GM12878 (cell line): ENCODE data around the gene ZNF483. TPM values are rescaled to one million over a fixed set of nuclear protein-coding genes. Genes with fewer than 3 reads are reported as not detected.

Experiments used
- ATAC-seq: fragments of 200-7000 bp; cut with Tn5 transposase; 3 replicates; pipeline ENCODE4 v1.9.1; 2020; ENCODE audit warnings: mild to moderate bottlenecking, moderate library complexity
- BruUV-seq: library from RNA; stranded (reverse); fragments of 400-500 nt; replicated peaks from 2 replicates; lab custom pipeline; 2021; lab: Mats Ljungman, UMichigan
- CTCF ChIA-PET: fragments of 300-600 bp; sonication (Branson Sonifier 250); formaldehyde crosslinking; extraction: SDS; loops from one replicate; lab custom pipeline; 2021; ENCODE audit warnings: inconsistent platforms; lab: Yijun Ruan, JAX
- POLR2A ChIA-PET: fragments of 350-600 bp; formaldehyde crosslinking; extraction: SDS; loops from one replicate; lab custom pipeline; 2021; ENCODE audit warnings: inconsistent platforms; lab: Charles Lee
- RAD21 ChIA-PET: fragments of 300-600 bp; sonication (Branson Sonifier 250); formaldehyde crosslinking; loops from one replicate; lab custom pipeline; 2023; ENCODE audit warnings: antibody characterized with exemption; ENCODE audit not compliant: unreplicated experiment; lab: Charles Lee
- SMC1A ChIA-PET: fragments of 300-600 bp; sonication (Branson Sonifier 250); formaldehyde crosslinking; loops from one replicate; lab custom pipeline; 2023; ENCODE audit not compliant: unreplicated experiment, uncharacterized antibody; lab: Charles Lee
- DNase-seq: peaks from one replicate; pipeline ENCODE4 v3.0.0-alpha.2; 2011; ENCODE audit warnings: low read depth, low spot score
- FAIRE-seq: peaks from 3 replicates; lab custom pipeline; 2011; peaks lifted over from hg19 to GRCh38; lab: Jason Lieb, UNC
- H2AFZ ChIP-seq: 2 replicates; pipeline ENCODE4 v1.6.0; 2011; ENCODE audit warnings: low read depth, low read length, control low read depth; ENCODE audit not compliant: control insufficient read depth
- H3K27ac ChIP-seq: 2 replicates; pipeline ENCODE4 v1.5.1; 2011; ENCODE audit warnings: control low read depth; ENCODE audit not compliant: control insufficient read depth, insufficient read depth
- H3K27me3 ChIP-seq, 2 experiments: replicated peaks in 1 of 2; 2 replicates each; pipeline versions ENCODE4 v1.6.0 to v1.6.1; 2011; ENCODE audit warnings: low read length in 1 of 2; ENCODE audit not compliant: control insufficient read depth in 2 of 2, insufficient read depth in 2 of 2
- H3K36me3 ChIP-seq, 2 experiments: 2 replicates each; pipeline ENCODE4 v1.5.1; 2011; ENCODE audit warnings: low read length in 1 of 2; ENCODE audit not compliant: control insufficient read depth in 2 of 2, insufficient read depth in 2 of 2
- H3K4me1 ChIP-seq: 2 replicates; pipeline ENCODE4 v1.6.1; 2011; ENCODE audit warnings: mild to moderate bottlenecking, low read length, moderate library complexity, mixed read lengths; ENCODE audit not compliant: control insufficient read depth, insufficient read depth
- H3K4me2 ChIP-seq: 2 replicates; pipeline ENCODE4 v1.6.0; 2011; ENCODE audit warnings: control low read depth; ENCODE audit not compliant: control insufficient read depth, insufficient read depth
- H3K4me3 ChIP-seq: fragments of 200-600 bp; sonication (generic); 2 replicates; pipeline ENCODE4 v1.5.1; 2016
- H3K79me2 ChIP-seq: 2 replicates; pipeline ENCODE4 v1.6.0; 2011; ENCODE audit warnings: low read length; ENCODE audit not compliant: control insufficient read depth, insufficient read depth
- H3K9ac ChIP-seq: 2 replicates; pipeline ENCODE4 v1.8.0; 2011; ENCODE audit warnings: low read length, control low read depth, mixed read lengths; ENCODE audit not compliant: control insufficient read depth, insufficient read depth
- H3K9me3 ChIP-seq: replicated peaks from 3 replicates; pipeline ENCODE4 v1.5.1; 2011; ENCODE audit warnings: mild to moderate bottlenecking, low read length; ENCODE audit not compliant: control insufficient read depth, insufficient read depth
- H4K20me1 ChIP-seq: 2 replicates; pipeline ENCODE4 v1.6.0; 2011; ENCODE audit not compliant: control insufficient read depth, insufficient read depth
- ATF3 ChIP-seq: IDR thresholded peaks from 2 replicates; pipeline ENCODE4 v1.6.1; 2011; ENCODE audit warnings: low read depth, mild to moderate bottlenecking, low read length, moderate library complexity, borderline replicate concordance; ENCODE audit errors: extremely low read depth
- CBFB ChIP-seq: IDR thresholded peaks from 2 replicates; pipeline ENCODE4 v1.6.1; 2016; ENCODE audit warnings: antibody characterized with exemption, low read depth
- CEBPB ChIP-seq, 2 experiments: fragments of 150-350 bp in 1 of 2; IDR thresholded peaks; 2 replicates each; pipeline ENCODE4 v1.6.1; 2012 to 2014; ENCODE audit warnings: low read depth in 2 of 2, low read length in 2 of 2, borderline replicate concordance in 1 of 2, inconsistent platforms in 1 of 2
- CHD4 ChIP-seq: fragments of 200-600 bp; sonication (generic); IDR thresholded peaks from 2 replicates; pipeline ENCODE4 v1.6.1; 2016; ENCODE audit warnings: mild to moderate bottlenecking
- EED ChIP-seq: sonication (generic); IDR thresholded peaks from 2 replicates; pipeline ENCODE4 v1.6.1; 2016; ENCODE audit warnings: antibody characterized with exemption, low read depth
- FOXM1 ChIP-seq: IDR thresholded peaks from 2 replicates; pipeline ENCODE4 v1.6.1; 2012; ENCODE audit warnings: low read depth, mild to moderate bottlenecking, inconsistent platforms, low read length, moderate library complexity
- IRF4 ChIP-seq: IDR thresholded peaks from 2 replicates; pipeline ENCODE4 v1.6.1; 2011; ENCODE audit warnings: low read depth, low read length
- NR2C2 ChIP-seq: IDR thresholded peaks from 2 replicates; pipeline ENCODE4 v1.6.1; 2011; ENCODE audit warnings: borderline replicate concordance, low read depth; ENCODE audit not compliant: control insufficient read depth, insufficient read length
- RBBP5 ChIP-seq: fragments of 200-600 bp; sonication (generic); conservative IDR thresholded peaks from 2 replicates; pipeline ENCODE4 v1.6.1; 2016
- SREBF2 ChIP-seq: IDR thresholded peaks from 2 replicates; pipeline ENCODE4 v1.6.1; 2012; ENCODE audit warnings: mild to moderate bottlenecking, low read length
- TBL1XR1 ChIP-seq: IDR thresholded peaks from 2 replicates; pipeline ENCODE4 v1.6.1; 2012; ENCODE audit warnings: low read depth, low read length, improper control_type of control experiment
- YBX1 ChIP-seq: fragments of 450-650 bp; IDR thresholded peaks from 2 replicates; pipeline ENCODE4 v1.6.1; 2016; ENCODE audit warnings: antibody characterized with exemption
- ZNF384 ChIP-seq: IDR thresholded peaks from 2 replicates; pipeline ENCODE4 v1.6.1; 2012; ENCODE audit warnings: low read depth, mild to moderate bottlenecking, low read length, improper control_type of control experiment, borderline replicate concordance
- WGBS: methylation state at CpG from one replicate; pipeline ENCODE4 v1.1.6; 2016; ENCODE audit warnings: low lambda C conversion rate; ENCODE audit not compliant: insufficient replicate concordance, insufficient coverage; ENCODE audit errors: missing lambda C conversion rate; 5-methylcytosine and 5-hydroxymethylcytosine counted together
- in situ Hi-C: fragments of 300-500 bp; cut with MboI; formaldehyde crosslinking; loops from 9 replicates; pipeline ENCODE4 v1.14.3; 2018; ENCODE audit warnings: mixed read lengths
- intact Hi-C: fragments of 100-400 bp; cut with micrococcal nuclease; formaldehyde crosslinking; loops from one replicate; pipeline ENCODE4 v1.14.2; 2022; ENCODE audit not compliant: unreplicated experiment
- polyA plus RNA-seq, 11 experiments: library from polyadenylated mRNA; depleted of rRNA in 4 of 11; unstranded in 6 of 11; stranded (reverse) in 5 of 11; fragments of >200 nt; fragmentation: Nextera tagmentation in 4 of 11; fragmentation: Illumina TruSeq in 1 of 11; extraction: Ambion mirVana in 4 of 11; extraction: Trizol in 1 of 11; gene quantifications; 1 replicate in 1 of 11; 2 replicates in 10 of 11; pipeline versions ENCODE4 v1.2.1 to v1.2.3, GENCODE V29; 2011 to 2016; ENCODE audit warnings: inconsistent platforms in 2 of 11, missing spikeins in 2 of 11, low read depth in 1 of 11
- total RNA-seq, 4 experiments: library from RNA; depleted of rRNA in 3 of 4; stranded (reverse); fragments of >200 nt in 3 of 4; fragmentation: Illumina TruSeq in 1 of 4; extraction: Trizol in 1 of 4; gene quantifications; 2 replicates each; pipeline versions ENCODE4 v1.2.1 to v1.2.3, GENCODE V29; 2013 to 2021

The ZNF483 gene
- total and polyA plus RNA-seq, 10 of the 15 experiments (the other 5 are each of a cell fraction or from before 2014, with no cell fraction given), result 0.03 to 0.76 (median 0.26) TPM; not detected in 1

- TF ChIP-seq EED, result no peak
- no peak for TF ChIP-seq ZNF384
- no peak for TF ChIP-seq SREBF2
- TF ChIP-seq FOXM1, result no peak
- TF ChIP-seq CEBPB (IDR thresholded peaks at IDR 0.05; ENCODE audit: borderline replicate concordance in 1 of 2, low read depth in 2 of 2, low read length in 2 of 2), result no peak
- TF ChIP-seq TBL1XR1, result no peak
- no peak for TF ChIP-seq IRF4
- no peak for TF ChIP-seq YBX1
- no peak for TF ChIP-seq NR2C2
- no peak for TF ChIP-seq RBBP5
- no peak for TF ChIP-seq CBFB
- TF ChIP-seq ATF3, result no peak
- TF ChIP-seq CHD4, result no peak
- H3K27ac ChIP-seq, result no peak overlapping the region
- ChIA-PET RAD21 (no interaction called here), POLR2A (no interaction called here), CTCF (no interaction called here), SMC1A (interaction anchor here (2.2 kb wide), 1 partner anchor 24 kb away, joined by 7 read pairs; no protein-coding TSS in a partner anchor)
- in situ Hi-C loops (no loop called here), intact Hi-C loops (no loop called here)
- no peak for ATAC-seq
- no peak overlapping the region for H2AFZ ChIP-seq
- H3K4me2 ChIP-seq, result no peak overlapping the region
- no peaks in the 10 kb centered on the region for H3K79me2 ChIP-seq
- H3K9me3 ChIP-seq, result no peaks in the 10 kb centered on the region
- no TSS peak for BruUV-seq
- no peaks in the 10 kb centered on the region for H3K27me3 ChIP-seq
- WGBS, result 42% methylated on average over 3 of the region's 3 CpGs
- DNase-seq, result no peak
- no peaks in the 10 kb centered on the region for H3K36me3 ChIP-seq
- H3K9ac ChIP-seq, result no peak overlapping the region
- no peaks in the 10 kb centered on the region for H3K4me1 ChIP-seq
- no peak overlapping the region for H3K4me3 ChIP-seq
- FAIRE-seq, result no peak
- H4K20me1 ChIP-seq, result no peaks in the 10 kb centered on the region
These were observed 97.6 kb downstream of the ZNF483 start for GRCh38 chr9:111622626-111623025.

Other genes starting within 250 kb of the ZNF483 start
- gene OR2K2, start 195.0 kb upstream of the ZNF483 start, total RNA-seq (2014; rRNA removed), result not detected in 2 replicates
- gene OR2K2, start 195.0 kb upstream of the ZNF483 start, total RNA-seq (2014; rRNA removed; fragmentation: Illumina TruSeq; extraction: Trizol), result not detected in 2 replicates
- not detected in 2 replicates for gene OR2K2, start 195.0 kb upstream of the ZNF483 start, total RNA-seq (2021)
- 0.12 TPM in 1 of 2 replicates, not detected in the other for gene OR2K2, start 195.0 kb upstream of the ZNF483 start, polyA plus RNA-seq (2011; rRNA removed)
- not detected in 2 replicates for gene OR2K2, start 195.0 kb upstream of the ZNF483 start, polyA plus RNA-seq (2014; fragmentation: Illumina TruSeq; extraction: Trizol)
- gene OR2K2, start 195.0 kb upstream of the ZNF483 start, polyA plus RNA-seq (2014; fragmentation: Nextera tagmentation; extraction: Ambion mirVana), result not detected
- gene OR2K2, start 195.0 kb upstream of the ZNF483 start, polyA plus RNA-seq (2014; rRNA removed), result not detected in 2 replicates
- gene OR2K2, start 195.0 kb upstream of the ZNF483 start, polyA plus RNA-seq (2016; fragmentation: Nextera tagmentation; extraction: Ambion mirVana), result not detected
- 50.2 and 54.5 TPM in 2 replicates for gene ECPAS, start 40.8 kb upstream of the ZNF483 start, total RNA-seq (2014; rRNA removed)
- 66.1 and 70.9 TPM in 2 replicates for gene ECPAS, start 40.8 kb upstream of the ZNF483 start, total RNA-seq (2014; rRNA removed; fragmentation: Illumina TruSeq; extraction: Trizol)
- 64.5 and 69.8 TPM in 2 replicates for gene ECPAS, start 40.8 kb upstream of the ZNF483 start, total RNA-seq (2021)
- gene ECPAS, start 40.8 kb upstream of the ZNF483 start, polyA plus RNA-seq (2011; rRNA removed), result 54.6 and 72.1 TPM in 2 replicates
- 50.0 and 65.1 TPM in 2 replicates for gene ECPAS, start 40.8 kb upstream of the ZNF483 start, polyA plus RNA-seq (2014; fragmentation: Illumina TruSeq; extraction: Trizol)
- 10 to 100 TPM; 11.2 to 18.7 TPM for gene ECPAS, start 40.8 kb upstream of the ZNF483 start, polyA plus RNA-seq (2014; fragmentation: Nextera tagmentation; extraction: Ambion mirVana)
- gene ECPAS, start 40.8 kb upstream of the ZNF483 start, polyA plus RNA-seq (2014; rRNA removed), result 52.0 and 54.9 TPM in 2 replicates
- gene ECPAS, start 40.8 kb upstream of the ZNF483 start, polyA plus RNA-seq (2016; fragmentation: Nextera tagmentation; extraction: Ambion mirVana), result 10 to 100 TPM; 28.4 to 30.9 TPM
- gene PTGR1, start 74.5 kb downstream of the ZNF483 start, total RNA-seq (2014; rRNA removed), result 1.5 and 2.8 TPM in 2 replicates
- 2.2 and 2.5 TPM in 2 replicates for gene PTGR1, start 74.5 kb downstream of the ZNF483 start, total RNA-seq (2014; rRNA removed; fragmentation: Illumina TruSeq; extraction: Trizol)
- gene PTGR1, start 74.5 kb downstream of the ZNF483 start, total RNA-seq (2021), result 2.3 and 2.7 TPM in 2 replicates
- 0.12 TPM in 1 of 2 replicates, not detected in the other for gene PTGR1, start 74.5 kb downstream of the ZNF483 start, polyA plus RNA-seq (2011; rRNA removed)
- 3.1 and 3.2 TPM in 2 replicates for gene PTGR1, start 74.5 kb downstream of the ZNF483 start, polyA plus RNA-seq (2014; fragmentation: Illumina TruSeq; extraction: Trizol)
- gene PTGR1, start 74.5 kb downstream of the ZNF483 start, polyA plus RNA-seq (2014; fragmentation: Nextera tagmentation; extraction: Ambion mirVana), result 1 to 10 TPM; 2.2 to 2.9 TPM
- 2.8 and 3.3 TPM in 2 replicates for gene PTGR1, start 74.5 kb downstream of the ZNF483 start, polyA plus RNA-seq (2014; rRNA removed)
- gene PTGR1, start 74.5 kb downstream of the ZNF483 start, polyA plus RNA-seq (2016; fragmentation: Nextera tagmentation; extraction: Ambion mirVana), result 1 to 10 TPM; 5.1 to 6.3 TPM
- 3.7 and 4.0 TPM in 2 replicates for gene DNAJC25, start 106.2 kb downstream of the ZNF483 start, total RNA-seq (2014; rRNA removed)
- gene DNAJC25, start 106.2 kb downstream of the ZNF483 start, total RNA-seq (2014; rRNA removed; fragmentation: Illumina TruSeq; extraction: Trizol), result 4.1 and 4.7 TPM in 2 replicates
- 3.0 and 4.0 TPM in 2 replicates for gene DNAJC25, start 106.2 kb downstream of the ZNF483 start, total RNA-seq (2021)
- gene DNAJC25, start 106.2 kb downstream of the ZNF483 start, polyA plus RNA-seq (2011; rRNA removed), result 6.4 and 9.0 TPM in 2 replicates
- 5.5 and 8.0 TPM in 2 replicates for gene DNAJC25, start 106.2 kb downstream of the ZNF483 start, polyA plus RNA-seq (2014; fragmentation: Illumina TruSeq; extraction: Trizol)
- 1 to 10 TPM; 2.4 to 3.7 TPM for gene DNAJC25, start 106.2 kb downstream of the ZNF483 start, polyA plus RNA-seq (2014; fragmentation: Nextera tagmentation; extraction: Ambion mirVana)
- gene DNAJC25, start 106.2 kb downstream of the ZNF483 start, polyA plus RNA-seq (2014; rRNA removed), result 3.7 and 4.2 TPM in 2 replicates
- gene DNAJC25, start 106.2 kb downstream of the ZNF483 start, polyA plus RNA-seq (2016; fragmentation: Nextera tagmentation; extraction: Ambion mirVana), result 1 to 10 TPM; 6.0 to 6.2 TPM
- gene GNG10, start 136.4 kb downstream of the ZNF483 start, total RNA-seq (2014; rRNA removed), result 16.3 and 22.0 TPM in 2 replicates
- gene GNG10, start 136.4 kb downstream of the ZNF483 start, total RNA-seq (2014; rRNA removed; fragmentation: Illumina TruSeq; extraction: Trizol), result 18.7 and 20.4 TPM in 2 replicates
- gene GNG10, start 136.4 kb downstream of the ZNF483 start, total RNA-seq (2021), result 12.0 and 14.5 TPM in 2 replicates
- 24.0 and 33.6 TPM in 2 replicates for gene GNG10, start 136.4 kb downstream of the ZNF483 start, polyA plus RNA-seq (2011; rRNA removed)
- gene GNG10, start 136.4 kb downstream of the ZNF483 start, polyA plus RNA-seq (2014; fragmentation: Illumina TruSeq; extraction: Trizol), result 21.3 and 26.0 TPM in 2 replicates
- 10 to 100 TPM; 27.2 to 28.2 TPM for gene GNG10, start 136.4 kb downstream of the ZNF483 start, polyA plus RNA-seq (2014; fragmentation: Nextera tagmentation; extraction: Ambion mirVana)
- 14.6 and 18.1 TPM in 2 replicates for gene GNG10, start 136.4 kb downstream of the ZNF483 start, polyA plus RNA-seq (2014; rRNA removed)
- gene GNG10, start 136.4 kb downstream of the ZNF483 start, polyA plus RNA-seq (2016; fragmentation: Nextera tagmentation; extraction: Ambion mirVana), result 10 to 100 TPM; 24.9 to 26.4 TPM